HepG2 (cell line): ENCODE data around the gene LCK. TPM values are rescaled to one million over a fixed set of nuclear protein-coding genes. Genes with fewer than 3 reads are reported as not detected.

ENCODE experiments used
- DNMT3B ChIP-seq: conservative IDR thresholded peaks from 2 replicates; pipeline ENCODE4 v1.6.1; 2016; ENCODE audit warnings: missing biosample characterization, control low read depth
- GPN1 ChIP-seq: sonication (generic); formaldehyde crosslinking; IDR thresholded peaks from 2 replicates; pipeline ENCODE4 v1.5.1; 2020; ENCODE audit warnings: missing genetic modification reagents, borderline replicate concordance
- HOXD1 ChIP-seq: sonication (generic); formaldehyde crosslinking; IDR thresholded peaks from 2 replicates; pipeline ENCODE4 v1.5.0; 2020; ENCODE audit warnings: missing genetic modification reagents
- NBN ChIP-seq: fragments of 450-650 bp; conservative IDR thresholded peaks from 2 replicates; pipeline ENCODE4 v1.6.1; 2017
- NFKB2 ChIP-seq: sonication (generic); formaldehyde crosslinking; IDR thresholded peaks from 2 replicates; pipeline ENCODE4 v1.4.0; 2020; ENCODE audit warnings: missing genetic modification reagents, borderline replicate concordance
- REL ChIP-seq: sonication (generic); formaldehyde crosslinking; conservative IDR thresholded peaks from 2 replicates; pipeline ENCODE4 v1.8.0; 2022; ENCODE audit warnings: mild to moderate bottlenecking, missing genetic modification reagents, moderate library complexity
- SIX4 ChIP-seq: sonication (generic); formaldehyde crosslinking; IDR thresholded peaks from 2 replicates; pipeline ENCODE4 v1.4.0; 2020; ENCODE audit warnings: missing genetic modification reagents
- SNAI1 ChIP-seq: sonication (generic); formaldehyde crosslinking; IDR thresholded peaks from 2 replicates; pipeline ENCODE4 v1.5.0; 2020; ENCODE audit warnings: mild to moderate bottlenecking, missing genetic modification reagents, borderline replicate concordance
- ZNF264 ChIP-seq: sonication (generic); formaldehyde crosslinking; IDR thresholded peaks from 2 replicates; pipeline ENCODE4 v1.4.0; 2020; ENCODE audit warnings: missing genetic modification reagents
- ZNF552 ChIP-seq: sonication (generic); formaldehyde crosslinking; IDR thresholded peaks from 2 replicates; pipeline ENCODE4 v1.9.0; 2022; ENCODE audit warnings: missing genetic modification reagents, mild to moderate bottlenecking, borderline replicate concordance
- ZNF737 ChIP-seq: sonication (generic); formaldehyde crosslinking; IDR thresholded peaks from 2 replicates; pipeline ENCODE4 v1.5.0; 2020; ENCODE audit warnings: missing genetic modification reagents, mild to moderate bottlenecking, borderline replicate concordance
- ZNF761 ChIP-seq: sonication (generic); formaldehyde crosslinking; conservative IDR thresholded peaks from 2 replicates; pipeline ENCODE4 v1.4.0; 2020; ENCODE audit warnings: mild to moderate bottlenecking, missing genetic modification reagents
- polyA plus RNA-seq, 8 experiments: library from polyadenylated mRNA; depleted of rRNA in 3 of 8; stranded (reverse) in 7 of 8; unstranded in 1 of 8; fragments of >200 nt; fragmentation: Illumina TruSeq in 4 of 8; extraction: Trizol in 4 of 8; gene quantifications; 2 replicates each; pipeline versions ENCODE4 v1.2.1 to v1.2.3, GENCODE V29; 2011 to 2016; ENCODE audit warnings: low read depth in 4 of 8, missing spikeins in 1 of 8, mixed read lengths in 1 of 8; ENCODE audit not compliant: insufficient read depth in 1 of 8
- total RNA-seq, 5 experiments: library from RNA; depleted of rRNA; stranded (reverse); fragments of >200 nt; fragmentation: Illumina TruSeq; extraction: Trizol; gene quantifications; 2 replicates each; pipeline ENCODE4 v1.2.3, GENCODE V29; 2016; ENCODE audit warnings: low read depth in 1 of 5
- TF ChIP-seq, protein P1 (sequence below): sonication (generic); formaldehyde crosslinking; IDR thresholded peaks from 2 replicates; pipeline ENCODE4 v1.4.0; 2020; ENCODE audit warnings: missing genetic modification reagents
- TF ChIP-seq, protein P2 (sequence below): sonication (generic); formaldehyde crosslinking; IDR thresholded peaks from 2 replicates; pipeline ENCODE4 v1.8.1; 2022; ENCODE audit warnings: low read depth, mild to moderate bottlenecking, missing genetic modification reagents
- TF ChIP-seq, protein P3 (sequence below): IDR thresholded peaks from 2 replicates; pipeline ENCODE4 v1.6.1; 2016; ENCODE audit warnings: missing compliant biosample characterization, missing genetic modification reagents, borderline replicate concordance
- TF ChIP-seq, protein P4 (sequence below): sonication (generic); formaldehyde crosslinking; IDR thresholded peaks from 2 replicates; pipeline ENCODE4 v1.5.0; 2020; ENCODE audit warnings: missing genetic modification reagents
- TF ChIP-seq, protein P5 (sequence below): IDR thresholded peaks from 2 replicates; pipeline ENCODE4 v1.4.0; 2020; ENCODE audit warnings: mild to moderate bottlenecking, missing genetic modification reagents

Gene LCK
- total and polyA plus RNA-seq, 2 of the 13 experiments (the other 11 are each of a cell fraction or from before 2014, with no cell fraction given) = 0.93 to 1.8 TPM

DNA sequence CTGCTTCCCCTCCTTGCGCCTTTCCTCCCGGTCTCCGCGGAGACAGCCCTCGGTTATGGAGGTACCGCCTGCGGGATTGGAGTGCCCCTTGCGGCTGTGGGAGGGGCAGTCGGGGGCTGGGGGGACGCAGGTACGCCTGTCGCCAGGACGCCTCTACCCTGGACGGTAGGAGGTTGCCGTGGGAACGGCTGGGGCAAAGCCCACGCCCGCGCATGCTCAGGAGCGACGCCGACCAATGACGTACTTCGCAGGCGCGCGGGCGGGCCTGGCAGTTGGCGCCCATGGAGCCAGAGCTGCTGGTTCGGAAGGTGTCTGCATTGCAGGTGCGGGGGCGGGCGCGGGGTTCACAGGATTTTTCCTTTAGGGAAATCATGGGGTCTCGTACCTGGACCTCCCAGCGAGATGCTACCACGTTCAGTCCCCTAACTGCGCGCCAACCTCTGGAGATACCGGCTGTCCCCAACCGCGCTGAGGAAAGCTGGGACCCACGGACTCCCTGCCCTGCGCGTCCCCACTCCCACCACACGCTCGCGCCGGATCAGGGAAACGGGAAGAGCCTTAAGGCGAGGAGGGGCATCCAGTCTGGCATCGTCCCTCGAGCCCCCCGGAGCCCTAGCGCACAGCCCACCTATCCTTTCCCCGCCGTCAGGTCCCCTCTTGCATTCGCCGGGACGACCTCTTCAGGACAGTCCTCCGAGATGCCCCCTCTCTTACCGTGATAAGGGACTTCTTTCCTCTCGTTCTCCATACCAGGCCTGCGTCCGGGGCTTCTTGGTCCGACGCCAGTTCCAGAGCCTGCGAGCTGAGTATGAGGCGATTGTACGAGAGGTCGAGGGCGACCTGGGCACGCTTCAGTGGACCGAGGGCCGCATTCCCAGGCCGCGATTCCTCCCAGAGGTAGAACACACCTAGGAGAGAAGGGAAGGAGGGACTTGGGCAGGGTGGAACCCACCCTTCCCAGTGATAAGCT, 45.4 kb upstream of the LCK start, which contains the start of gene IQCC (continued):
- TF ChIP-seq SNAI1 (CRISPR knock-in tag) = no peak
- TF ChIP-seq, protein P1, sequence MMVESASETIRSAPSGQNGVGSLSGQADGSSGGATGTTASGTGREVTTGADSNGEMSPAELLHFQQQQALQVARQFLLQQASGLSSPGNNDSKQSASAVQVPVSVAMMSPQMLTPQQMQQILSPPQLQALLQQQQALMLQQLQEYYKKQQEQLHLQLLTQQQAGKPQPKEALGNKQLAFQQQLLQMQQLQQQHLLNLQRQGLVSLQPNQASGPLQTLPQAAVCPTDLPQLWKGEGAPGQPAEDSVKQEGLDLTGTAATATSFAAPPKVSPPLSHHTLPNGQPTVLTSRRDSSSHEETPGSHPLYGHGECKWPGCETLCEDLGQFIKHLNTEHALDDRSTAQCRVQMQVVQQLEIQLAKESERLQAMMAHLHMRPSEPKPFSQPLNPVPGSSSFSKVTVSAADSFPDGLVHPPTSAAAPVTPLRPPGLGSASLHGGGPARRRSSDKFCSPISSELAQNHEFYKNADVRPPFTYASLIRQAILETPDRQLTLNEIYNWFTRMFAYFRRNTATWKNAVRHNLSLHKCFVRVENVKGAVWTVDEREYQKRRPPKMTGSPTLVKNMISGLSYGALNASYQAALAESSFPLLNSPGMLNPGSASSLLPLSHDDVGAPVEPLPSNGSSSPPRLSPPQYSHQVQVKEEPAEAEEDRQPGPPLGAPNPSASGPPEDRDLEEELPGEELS (CRISPR knock-in tag) = peak; percentile 25; the same call in 1 of the 2 replicates
- TF ChIP-seq SIX4 (CRISPR knock-in tag) = no peak
- no peak for TF ChIP-seq ZNF264 (CRISPR knock-in tag)
- TF ChIP-seq NFKB2 (CRISPR knock-in tag) = no peak
- TF ChIP-seq, protein P2, sequence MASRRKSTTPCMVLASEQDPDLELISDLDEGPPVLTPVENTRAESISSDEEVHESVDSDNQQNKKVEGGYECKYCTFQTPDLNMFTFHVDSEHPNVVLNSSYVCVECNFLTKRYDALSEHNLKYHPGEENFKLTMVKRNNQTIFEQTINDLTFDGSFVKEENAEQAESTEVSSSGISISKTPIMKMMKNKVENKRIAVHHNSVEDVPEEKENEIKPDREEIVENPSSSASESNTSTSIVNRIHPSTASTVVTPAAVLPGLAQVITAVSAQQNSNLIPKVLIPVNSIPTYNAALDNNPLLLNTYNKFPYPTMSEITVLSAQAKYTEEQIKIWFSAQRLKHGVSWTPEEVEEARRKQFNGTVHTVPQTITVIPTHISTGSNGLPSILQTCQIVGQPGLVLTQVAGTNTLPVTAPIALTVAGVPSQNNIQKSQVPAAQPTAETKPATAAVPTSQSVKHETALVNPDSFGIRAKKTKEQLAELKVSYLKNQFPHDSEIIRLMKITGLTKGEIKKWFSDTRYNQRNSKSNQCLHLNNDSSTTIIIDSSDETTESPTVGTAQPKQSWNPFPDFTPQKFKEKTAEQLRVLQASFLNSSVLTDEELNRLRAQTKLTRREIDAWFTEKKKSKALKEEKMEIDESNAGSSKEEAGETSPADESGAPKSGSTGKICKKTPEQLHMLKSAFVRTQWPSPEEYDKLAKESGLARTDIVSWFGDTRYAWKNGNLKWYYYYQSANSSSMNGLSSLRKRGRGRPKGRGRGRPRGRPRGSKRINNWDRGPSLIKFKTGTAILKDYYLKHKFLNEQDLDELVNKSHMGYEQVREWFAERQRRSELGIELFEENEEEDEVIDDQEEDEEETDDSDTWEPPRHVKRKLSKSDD = no peak
- TF ChIP-seq ZNF761 (CRISPR knock-in tag) = 0 out of 2 replicates have a peak, but pooled peaks have one; percentile 27
- no peak for TF ChIP-seq HOXD1 (CRISPR knock-in tag)
- TF ChIP-seq, protein P3, sequence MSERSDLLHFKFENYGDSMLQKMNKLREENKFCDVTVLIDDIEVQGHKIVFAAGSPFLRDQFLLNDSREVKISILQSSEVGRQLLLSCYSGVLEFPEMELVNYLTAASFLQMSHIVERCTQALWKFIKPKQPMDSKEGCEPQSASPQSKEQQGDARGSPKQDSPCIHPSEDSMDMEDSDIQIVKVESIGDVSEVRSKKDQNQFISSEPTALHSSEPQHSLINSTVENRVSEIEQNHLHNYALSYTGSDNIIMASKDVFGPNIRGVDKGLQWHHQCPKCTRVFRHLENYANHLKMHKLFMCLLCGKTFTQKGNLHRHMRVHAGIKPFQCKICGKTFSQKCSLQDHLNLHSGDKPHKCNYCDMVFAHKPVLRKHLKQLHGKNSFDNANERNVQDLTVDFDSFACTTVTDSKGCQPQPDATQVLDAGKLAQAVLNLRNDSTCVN = no peak
- no peak for TF ChIP-seq ZNF552
- TF ChIP-seq, protein P4, sequence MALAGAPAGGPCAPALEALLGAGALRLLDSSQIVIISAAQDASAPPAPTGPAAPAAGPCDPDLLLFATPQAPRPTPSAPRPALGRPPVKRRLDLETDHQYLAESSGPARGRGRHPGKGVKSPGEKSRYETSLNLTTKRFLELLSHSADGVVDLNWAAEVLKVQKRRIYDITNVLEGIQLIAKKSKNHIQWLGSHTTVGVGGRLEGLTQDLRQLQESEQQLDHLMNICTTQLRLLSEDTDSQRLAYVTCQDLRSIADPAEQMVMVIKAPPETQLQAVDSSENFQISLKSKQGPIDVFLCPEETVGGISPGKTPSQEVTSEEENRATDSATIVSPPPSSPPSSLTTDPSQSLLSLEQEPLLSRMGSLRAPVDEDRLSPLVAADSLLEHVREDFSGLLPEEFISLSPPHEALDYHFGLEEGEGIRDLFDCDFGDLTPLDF (CRISPR knock-in tag) = peak; percentile 78; the same call in 1 of the 2 replicates
- TF ChIP-seq GPN1 (CRISPR knock-in tag) = no peak
- peak; percentile 44; the same call in 1 of the 2 replicates for TF ChIP-seq REL (CRISPR knock-in tag)
- no peak for TF ChIP-seq ZNF737 (CRISPR knock-in tag)
- no peak for TF ChIP-seq DNMT3B (CRISPR knock-in tag)
- TF ChIP-seq, protein P5, sequence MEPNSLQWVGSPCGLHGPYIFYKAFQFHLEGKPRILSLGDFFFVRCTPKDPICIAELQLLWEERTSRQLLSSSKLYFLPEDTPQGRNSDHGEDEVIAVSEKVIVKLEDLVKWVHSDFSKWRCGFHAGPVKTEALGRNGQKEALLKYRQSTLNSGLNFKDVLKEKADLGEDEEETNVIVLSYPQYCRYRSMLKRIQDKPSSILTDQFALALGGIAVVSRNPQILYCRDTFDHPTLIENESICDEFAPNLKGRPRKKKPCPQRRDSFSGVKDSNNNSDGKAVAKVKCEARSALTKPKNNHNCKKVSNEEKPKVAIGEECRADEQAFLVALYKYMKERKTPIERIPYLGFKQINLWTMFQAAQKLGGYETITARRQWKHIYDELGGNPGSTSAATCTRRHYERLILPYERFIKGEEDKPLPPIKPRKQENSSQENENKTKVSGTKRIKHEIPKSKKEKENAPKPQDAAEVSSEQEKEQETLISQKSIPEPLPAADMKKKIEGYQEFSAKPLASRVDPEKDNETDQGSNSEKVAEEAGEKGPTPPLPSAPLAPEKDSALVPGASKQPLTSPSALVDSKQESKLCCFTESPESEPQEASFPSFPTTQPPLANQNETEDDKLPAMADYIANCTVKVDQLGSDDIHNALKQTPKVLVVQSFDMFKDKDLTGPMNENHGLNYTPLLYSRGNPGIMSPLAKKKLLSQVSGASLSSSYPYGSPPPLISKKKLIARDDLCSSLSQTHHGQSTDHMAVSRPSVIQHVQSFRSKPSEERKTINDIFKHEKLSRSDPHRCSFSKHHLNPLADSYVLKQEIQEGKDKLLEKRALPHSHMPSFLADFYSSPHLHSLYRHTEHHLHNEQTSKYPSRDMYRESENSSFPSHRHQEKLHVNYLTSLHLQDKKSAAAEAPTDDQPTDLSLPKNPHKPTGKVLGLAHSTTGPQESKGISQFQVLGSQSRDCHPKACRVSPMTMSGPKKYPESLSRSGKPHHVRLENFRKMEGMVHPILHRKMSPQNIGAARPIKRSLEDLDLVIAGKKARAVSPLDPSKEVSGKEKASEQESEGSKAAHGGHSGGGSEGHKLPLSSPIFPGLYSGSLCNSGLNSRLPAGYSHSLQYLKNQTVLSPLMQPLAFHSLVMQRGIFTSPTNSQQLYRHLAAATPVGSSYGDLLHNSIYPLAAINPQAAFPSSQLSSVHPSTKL (CRISPR knock-in tag) = no peak
- no peak for TF ChIP-seq NBN
